Stimulated activated CD8-positive, alpha-beta memory T cell treated with anti-CD3 and anti-CD28 coated beads, Interleukin-15, amount 100 ng/mL, for 4 hours (primary cell): ENCODE data around the gene SETX.
A peak's percentile ranks its signal among the peaks of the same experiment; 100 is the strongest.

ENCODE experiments used
- DNase-seq, 2 donors: peaks; one replicate each; pipeline ENCODE4 v3.0.0-alpha.2; 2020; ENCODE audit warnings: low read depth in 2 of 2

SETX gene

GRCh38 chr9:132239999-132240840 lies 114.6 kb downstream of the SETX start:
- DNase-seq, result no peak

DNA sequence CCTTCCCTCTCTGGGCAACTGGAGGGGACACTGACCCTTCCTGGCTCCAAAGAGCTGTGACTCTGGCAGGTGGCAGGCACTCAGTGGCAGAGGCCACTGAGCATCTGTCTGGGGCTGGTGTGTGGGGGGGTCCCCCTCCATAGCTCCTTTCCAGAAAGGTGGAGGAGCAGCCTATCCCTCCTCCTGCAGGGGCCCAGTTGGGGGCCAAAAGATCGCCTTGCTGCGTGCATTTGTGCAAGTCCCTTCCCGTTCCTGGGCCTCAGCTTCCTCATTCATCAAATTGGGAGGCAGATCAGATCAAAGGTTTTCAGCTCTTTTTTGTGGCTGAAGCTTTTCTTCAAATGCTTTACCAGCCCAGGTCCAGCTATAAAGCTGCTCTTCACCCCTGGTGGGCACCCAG lies 115.3 kb downstream of the SETX start:
- DNase-seq, result no peak

DNA sequence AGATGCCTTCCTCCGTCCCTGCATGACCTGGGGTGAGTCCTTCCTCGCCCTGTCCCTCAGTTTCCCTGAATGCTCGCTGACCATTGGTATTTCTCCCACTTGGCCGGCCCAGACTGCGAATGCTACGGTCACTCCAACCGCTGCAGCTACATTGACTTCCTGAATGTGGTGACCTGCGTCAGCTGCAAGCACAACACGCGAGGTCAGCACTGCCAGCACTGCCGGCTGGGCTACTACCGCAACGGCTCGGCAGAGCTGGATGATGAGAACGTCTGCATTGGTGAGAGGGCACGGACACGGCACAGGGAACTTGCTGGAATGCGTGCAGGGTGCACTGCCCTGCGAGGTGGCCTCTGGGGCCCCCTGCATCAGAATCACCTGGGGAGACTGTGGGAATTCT lies 115.8 kb downstream of the SETX start:
- no peak for DNase-seq

DNA sequence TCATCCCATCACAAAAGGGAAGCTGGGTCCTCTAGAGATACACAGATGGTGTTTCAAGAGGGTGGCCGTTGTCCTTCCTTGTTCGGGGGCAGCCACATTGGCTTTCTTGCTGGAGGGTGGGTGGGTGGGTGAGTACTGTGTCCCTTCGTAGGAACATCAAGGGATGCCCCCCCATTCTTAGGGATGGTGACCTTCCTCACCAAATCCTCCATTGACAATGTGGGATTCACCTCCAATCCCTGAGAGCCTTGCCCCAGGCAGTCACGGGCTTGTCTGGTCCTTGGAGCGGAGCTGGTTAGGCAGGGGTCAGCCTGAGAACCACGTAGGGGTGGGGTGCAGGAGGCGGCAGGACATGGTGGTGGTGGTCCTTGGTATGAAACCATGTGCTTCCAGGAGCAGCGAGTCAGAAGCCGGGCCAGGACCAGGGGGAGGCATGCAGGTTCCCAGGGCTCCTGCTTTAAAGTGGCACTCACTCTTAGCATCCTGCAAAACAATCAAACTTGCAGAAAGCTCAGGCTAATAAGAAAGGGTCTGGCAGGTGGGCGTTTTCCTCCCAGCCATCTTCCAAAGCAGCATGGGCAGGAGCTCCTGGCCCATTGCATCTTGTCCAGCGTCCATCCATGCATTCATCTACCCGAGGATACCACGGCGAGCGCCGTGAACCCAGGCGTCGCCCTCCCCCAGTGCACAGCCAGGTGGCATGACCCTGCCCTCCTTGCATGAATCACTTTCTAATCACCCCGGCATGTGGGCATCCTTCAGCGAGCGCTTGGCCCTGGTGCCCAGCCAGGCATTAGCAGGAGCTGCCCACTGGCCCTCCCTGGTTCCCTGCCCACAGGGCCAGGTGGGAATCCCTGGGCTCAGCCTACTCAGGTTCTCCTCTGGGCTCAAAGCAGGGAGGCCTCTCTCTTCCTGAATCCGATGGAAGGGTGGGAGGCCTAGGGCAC lies 116.5 kb downstream of the SETX start:
- no peak for DNase-seq

DNA sequence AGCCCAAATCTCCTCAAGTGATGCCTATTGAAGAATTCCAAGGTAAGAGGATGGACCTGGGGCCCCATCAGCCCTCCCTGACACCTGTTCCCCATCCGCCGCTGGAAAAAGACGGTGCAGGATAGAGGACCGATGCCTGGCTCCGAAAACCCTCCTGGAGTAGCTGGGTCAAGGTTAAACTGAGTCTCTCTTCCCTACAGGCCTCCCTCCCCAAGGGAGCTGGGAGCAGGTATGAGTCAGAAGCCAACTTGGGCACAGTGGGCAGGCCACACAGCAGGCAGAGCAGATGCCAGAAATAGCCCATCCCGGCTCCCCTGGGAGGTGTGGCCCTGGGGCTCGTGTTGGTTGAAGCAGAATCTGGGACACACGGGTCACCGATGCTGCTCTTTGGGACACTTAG lies 117.3 kb downstream of the SETX start:
- no peak for DNase-seq

DNA sequence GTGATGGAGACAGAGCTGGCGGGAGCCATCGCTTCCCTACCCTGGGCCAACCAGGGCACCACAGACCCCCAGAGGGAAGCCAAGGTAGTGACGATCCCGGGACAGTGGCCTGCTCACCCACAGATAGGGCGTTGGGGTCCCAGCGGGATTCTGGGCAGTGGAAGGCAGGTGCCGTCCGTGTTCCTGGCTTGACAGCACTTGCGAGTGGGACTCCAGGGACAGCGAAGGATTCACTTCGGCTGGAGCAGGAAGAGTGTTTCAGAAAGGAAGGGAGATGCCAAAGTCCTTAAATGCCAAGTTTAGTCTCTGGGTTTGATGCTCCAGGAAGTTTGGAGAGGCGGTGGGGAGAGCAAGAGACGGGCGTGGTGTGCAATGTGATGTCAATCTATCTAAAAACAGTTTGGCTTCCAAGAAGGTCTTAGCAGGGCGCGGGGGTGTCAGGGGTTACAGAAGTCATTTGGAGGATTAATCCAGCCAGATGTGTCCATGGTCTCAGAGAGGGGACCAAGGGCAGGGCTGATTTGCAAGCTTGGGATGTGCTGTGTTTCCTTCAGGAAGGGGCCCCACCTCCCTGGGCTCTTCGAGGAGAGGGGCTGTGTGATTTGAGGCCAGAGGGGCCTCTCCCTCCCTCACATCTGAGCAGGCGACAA lies 118.0 kb downstream of the SETX start:
- DNase-seq, result no peak

DNA sequence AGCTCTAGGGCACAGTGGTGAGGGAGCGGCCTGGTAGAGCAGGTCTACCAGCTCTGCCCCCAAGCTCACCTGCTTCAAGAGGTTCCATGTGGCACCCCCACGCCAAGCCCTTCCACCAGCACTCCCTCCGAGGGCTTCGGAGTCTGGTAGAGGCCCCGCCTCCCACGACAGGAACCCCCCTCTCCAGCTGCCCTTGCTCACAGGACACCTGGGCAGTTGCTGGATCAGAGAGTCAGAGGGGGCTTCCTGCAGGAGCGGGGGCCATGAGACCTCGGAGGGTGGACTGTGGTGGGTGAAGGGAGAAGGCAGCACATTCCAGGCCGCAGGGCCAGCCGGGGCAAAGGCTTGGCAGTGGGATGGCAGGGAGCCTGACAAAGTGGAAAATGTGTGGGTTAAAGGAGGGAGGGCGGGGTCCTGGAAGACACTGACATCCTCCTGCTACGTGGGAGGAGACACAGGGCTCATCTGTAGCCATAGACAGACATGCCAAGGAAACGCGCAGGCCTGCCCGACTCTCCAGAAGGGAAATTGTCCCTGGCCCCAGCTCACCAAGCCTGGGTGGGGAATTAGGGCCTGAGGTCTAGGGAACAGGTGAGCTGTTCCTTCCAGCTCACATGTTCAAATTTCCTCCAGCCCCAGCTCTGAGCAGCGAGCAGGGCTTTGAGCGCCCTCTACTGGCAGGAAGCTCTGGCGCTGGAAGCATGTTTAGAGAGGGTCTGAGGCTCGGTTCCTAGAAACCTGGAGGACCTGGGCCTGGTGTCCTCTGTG lies 118.7 kb downstream of the SETX start:
- DNase-seq, result peak in 1 of 2 donors; percentile 57

DNA sequence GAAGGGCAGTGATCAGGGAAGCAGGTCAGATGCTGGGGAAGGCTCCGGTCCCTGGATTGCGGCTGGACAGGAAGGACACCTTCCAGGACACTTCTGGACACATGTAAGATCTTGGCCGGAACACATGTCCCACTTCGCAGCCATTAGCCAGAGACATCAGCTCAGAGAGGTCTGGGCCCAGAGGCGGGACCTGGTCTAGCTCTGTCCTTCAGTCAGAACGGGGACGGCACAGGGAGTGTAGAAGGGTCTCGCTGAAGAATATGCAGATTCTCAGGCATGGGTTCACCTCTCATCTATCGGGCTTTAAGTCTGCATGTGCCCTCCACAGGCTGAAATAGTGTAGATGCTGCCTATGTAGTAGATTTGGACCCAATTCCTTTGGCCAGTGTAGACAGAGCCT lies 119.7 kb downstream of the SETX start:
- DNase-seq, result no peak

- no peak for DNase-seq
Measured at GRCh38 chr9:132234535-132234934, 120.3 kb downstream of the SETX start.

GRCh38 chr9:132233138-132233537 lies 121.6 kb downstream of the SETX start:
- no peak for DNase-seq

GRCh38 chr9:132232522-132232921 lies 122.3 kb downstream of the SETX start:
- no peak for DNase-seq

DNA sequence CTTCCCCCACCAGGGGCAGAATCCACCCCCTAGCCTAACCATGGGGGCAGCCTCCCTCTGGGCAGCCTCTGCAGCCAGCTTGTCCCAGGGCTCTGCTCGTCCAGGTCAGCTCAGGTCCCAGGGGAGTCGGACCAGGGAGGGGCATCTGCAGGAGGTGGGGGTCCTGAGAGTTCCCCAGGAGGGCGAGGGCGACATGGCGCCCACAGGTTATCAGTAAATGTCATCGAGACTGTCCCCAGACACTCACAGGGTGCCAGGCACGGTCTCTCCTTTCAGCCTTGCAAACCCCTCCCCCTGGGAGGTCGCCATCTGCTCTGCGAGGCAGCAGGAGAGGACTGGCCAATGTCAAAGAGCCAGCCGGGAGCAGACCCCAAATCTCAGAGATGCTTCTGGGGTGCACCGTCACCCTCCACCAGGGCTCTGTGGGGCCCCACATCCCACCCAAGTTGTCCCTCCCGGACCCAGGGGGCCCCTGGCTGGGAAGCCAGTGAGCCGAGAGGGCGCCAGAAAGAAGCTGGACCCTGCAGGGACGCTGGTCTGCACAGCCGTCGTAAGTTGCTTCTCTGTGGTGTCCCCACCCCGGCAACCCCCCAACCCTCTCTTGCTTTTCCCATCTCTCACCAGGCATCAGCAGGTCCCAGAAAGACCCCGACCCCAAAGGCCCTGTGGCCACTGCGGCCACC lies 123.6 kb downstream of the SETX start:
- no peak for DNase-seq

GRCh38 chr9:132230605-132231004 lies 124.2 kb downstream of the SETX start:
- no peak for DNase-seq

DNA sequence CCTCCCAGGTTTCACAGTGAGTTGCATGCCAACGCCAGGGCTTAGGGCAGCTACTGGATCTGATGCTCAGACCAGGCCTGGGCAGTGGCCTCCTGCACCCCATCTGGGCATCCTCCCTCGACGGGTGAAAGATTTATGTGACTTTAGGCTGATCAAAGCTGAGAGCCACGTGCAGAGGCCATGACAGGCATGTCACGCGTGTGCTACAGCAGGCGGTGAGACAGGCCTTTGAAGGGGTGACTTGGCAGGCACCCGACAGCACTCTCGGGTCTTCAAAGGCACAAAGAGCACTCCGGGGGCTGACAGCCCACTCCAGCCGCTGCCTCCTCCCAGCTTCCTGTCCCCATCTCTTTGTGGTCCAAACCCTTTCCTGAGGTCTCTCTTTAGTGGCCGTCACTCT lies 126.7 kb downstream of the SETX start:
- no peak for DNase-seq

GRCh38 chr9:132226571-132227430 lies 128.0 kb downstream of the SETX start:
- no peak for DNase-seq

- DNase-seq, result no peak
Measured at GRCh38 chr9:132224645-132225044, 130.1 kb downstream of the SETX start.

- DNase-seq, result no peak
Measured at GRCh38 chr9:132221941-132222340, 132.8 kb downstream of the SETX start.

DNA sequence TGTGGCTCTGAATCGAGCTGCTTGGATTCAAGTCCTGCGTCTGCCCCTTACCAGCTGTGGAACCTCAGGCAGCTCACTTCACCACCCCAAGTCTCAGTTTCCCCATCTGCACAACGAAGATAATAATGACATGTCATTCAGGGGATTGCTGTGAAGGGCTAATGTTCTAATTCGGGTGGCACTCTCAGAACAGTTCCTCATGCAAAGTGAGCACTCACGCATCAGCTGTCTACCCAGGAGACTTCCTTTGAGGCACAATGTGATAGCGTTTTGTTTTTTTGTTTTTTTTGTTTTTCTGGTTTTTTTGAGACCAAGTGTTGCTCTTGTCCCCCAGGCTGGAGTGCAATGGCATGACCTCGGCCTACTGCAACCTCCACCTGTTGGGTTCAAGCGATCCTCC lies 136.6 kb downstream of the SETX start:
- no peak for DNase-seq

GRCh38 chr9:132216861-132217619 lies 137.7 kb downstream of the SETX start:
- no peak for DNase-seq
